Measurements from ENCODE around the gene ABCC5. TPM values are rescaled to one million over a fixed set of nuclear protein-coding genes. Genes with fewer than 3 reads are reported as not detected.

Gene ABCC5
- polyA plus RNA-seq, 1 donor from 2014 or later = 5.6 TPM

- Mint-ChIP-seq H3K36me3 (no peaks in the 10 kb centered on the region), H3K4me3 (no peak overlapping the region), H3K27me3 (no peaks in the 10 kb centered on the region), H3K9me3 (no peaks in the 10 kb centered on the region), H3K4me1 (no peaks in the 10 kb centered on the region), H3K27ac (no peak overlapping the region)
Observed at GRCh38 chr3:183907911-183908331, 109.8 kb downstream of the ABCC5 start.

- Mint-ChIP-seq H3K4me1 (no peaks in the 10 kb centered on the region), H3K4me3 (no peak overlapping the region), H3K27ac (peak overlapping the region in 1 of 3 donors; percentile 41), H3K9me3 (no peaks in the 10 kb centered on the region), H3K27me3 (peaks cover 4% of the 10 kb centered on the region), H3K36me3 (no peaks in the 10 kb centered on the region)
Observed at GRCh38 chr3:183907176-183907575, 110.5 kb downstream of the ABCC5 start.

- peaks cover 2% of the 10 kb centered on the region for H3K36me3 Mint-ChIP-seq
- H3K9me3 Mint-ChIP-seq = no peaks in the 10 kb centered on the region
- peaks cover 4% of the 10 kb centered on the region for H3K27me3 Mint-ChIP-seq
- H3K4me3 Mint-ChIP-seq = no peak overlapping the region
- H3K4me1 Mint-ChIP-seq = no peaks in the 10 kb centered on the region
- H3K27ac Mint-ChIP-seq = no peak overlapping the region
Observed at GRCh38 chr3:183906234-183906921, 111.3 kb downstream of the ABCC5 start.

GRCh38 chr3:183904833-183905780 is 112.6 kb downstream of the ABCC5 start:
- Mint-ChIP-seq H3K4me1 (no peaks in the 10 kb centered on the region), H3K27me3 (peaks cover 8% of the 10 kb centered on the region), H3K27ac (no peak overlapping the region), H3K9me3 (peaks cover 0 to 3% (median 0%) of the 10 kb centered on the region in 3 donors), H3K36me3 (peaks cover 3% of the 10 kb centered on the region), H3K4me3 (no peak overlapping the region)

DNA sequence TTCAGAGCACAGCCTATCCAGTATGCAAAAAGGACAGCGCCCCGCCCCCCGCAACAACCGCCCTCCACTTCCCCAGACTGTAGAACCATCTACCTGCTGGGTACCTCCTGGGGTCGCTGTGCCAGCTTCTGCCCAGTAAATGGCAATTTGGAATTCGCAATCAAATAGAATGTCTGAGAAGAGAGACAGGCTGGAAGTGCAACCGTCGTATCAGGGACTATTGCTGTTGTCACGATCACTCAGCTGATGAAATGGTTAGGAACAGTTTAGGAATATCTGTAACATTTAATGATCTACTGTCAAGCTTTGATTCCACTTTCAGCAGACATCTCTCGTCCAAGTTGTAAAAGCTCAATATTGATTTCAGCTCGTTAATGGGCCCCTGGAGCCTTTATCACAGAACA is 119.7 kb downstream of the ABCC5 start:
- Mint-ChIP-seq H3K27me3 (peaks cover 24% of the 10 kb centered on the region), H3K27ac (no peak overlapping the region), H3K4me1 (peaks cover 0 to 6% (median 4%) of the 10 kb centered on the region in 3 donors), H3K4me3 (no peak overlapping the region), H3K9me3 (peaks cover 0 to 3% (median 0%) of the 10 kb centered on the region in 3 donors), H3K36me3 (peaks cover 3% of the 10 kb centered on the region)

GRCh38 chr3:183897606-183898005 is 120.1 kb downstream of the ABCC5 start:
- H3K4me3 Mint-ChIP-seq = no peak overlapping the region
- H3K27ac Mint-ChIP-seq = no peak overlapping the region
- H3K27me3 Mint-ChIP-seq = peaks cover 24% of the 10 kb centered on the region

DNA sequence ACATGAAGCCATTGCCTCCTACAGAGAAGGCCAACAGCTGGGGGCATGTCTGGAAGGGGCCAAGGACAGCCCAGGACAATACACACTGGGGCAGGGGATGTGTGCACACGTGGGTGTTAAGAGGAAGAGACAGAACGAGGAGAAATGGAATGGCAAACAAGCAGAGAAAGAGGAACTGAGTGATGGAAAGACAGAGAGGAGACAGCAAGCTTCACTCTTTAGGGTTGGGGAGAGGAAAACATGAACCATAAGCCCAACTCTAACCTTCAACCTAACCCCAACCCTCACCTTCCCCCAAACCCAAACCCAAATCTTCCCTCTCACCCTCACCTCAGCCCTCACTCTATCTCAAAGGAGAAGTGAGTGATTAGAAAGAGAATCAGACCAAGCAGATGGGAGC is 121.1 kb downstream of the ABCC5 start:
- H3K9me3 Mint-ChIP-seq = peaks cover 0 to 3% (median 0%) of the 10 kb centered on the region in 3 donors
- H3K27me3 Mint-ChIP-seq = peaks cover 22% of the 10 kb centered on the region
- H3K4me1 Mint-ChIP-seq = peaks cover 0 to 6% (median 4%) of the 10 kb centered on the region in 3 donors
- no peak overlapping the region for H3K4me3 Mint-ChIP-seq
- no peak overlapping the region for H3K27ac Mint-ChIP-seq
- H3K36me3 Mint-ChIP-seq = peaks cover 3% of the 10 kb centered on the region

More at GRCh38 chr3:183897606-183898005, 120.1 kb downstream of the ABCC5 start:
- Mint-ChIP-seq H3K4me1 (peaks cover 0 to 6% (median 4%) of the 10 kb centered on the region in 3 donors), H3K36me3 (peaks cover 3% of the 10 kb centered on the region), H3K9me3 (peaks cover 0 to 3% (median 0%) of the 10 kb centered on the region in 3 donors)

- peaks cover 0 to 3% (median 0%) of the 10 kb centered on the region in 3 donors for H3K9me3 Mint-ChIP-seq
- peaks cover 0 to 6% (median 4%) of the 10 kb centered on the region in 3 donors for H3K4me1 Mint-ChIP-seq
- H3K36me3 Mint-ChIP-seq = no peaks in the 10 kb centered on the region
- H3K4me3 Mint-ChIP-seq = no peak overlapping the region
- H3K27me3 Mint-ChIP-seq = peaks cover 22% of the 10 kb centered on the region
- H3K27ac Mint-ChIP-seq = no peak overlapping the region
Observed at GRCh38 chr3:183896184-183896583, 121.5 kb downstream of the ABCC5 start.

DNA sequence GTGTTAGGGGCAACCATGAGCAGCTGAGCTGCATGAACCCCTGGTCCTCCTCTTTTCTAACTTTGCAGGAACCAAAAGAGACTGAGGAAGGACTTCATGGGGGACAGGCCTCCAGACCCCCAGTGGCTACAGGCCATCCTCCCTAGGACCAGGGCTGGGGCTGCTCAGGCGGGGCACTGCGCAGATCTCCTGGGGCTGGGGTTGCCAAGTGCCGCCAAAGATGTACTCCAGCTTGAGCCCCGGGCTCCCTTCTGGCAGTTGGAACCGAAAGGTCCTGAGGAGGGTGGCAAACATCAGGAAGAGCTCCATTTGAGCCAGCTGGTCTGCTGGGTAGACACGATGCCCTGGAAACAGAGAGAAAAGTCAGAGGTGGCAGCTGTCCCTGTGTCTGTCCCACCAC is 121.9 kb downstream of the ABCC5 start:
- H3K4me1 Mint-ChIP-seq = peaks cover 0 to 6% (median 4%) of the 10 kb centered on the region in 3 donors
- H3K27ac Mint-ChIP-seq = no peak overlapping the region
- H3K9me3 Mint-ChIP-seq = peaks cover 0 to 3% (median 0%) of the 10 kb centered on the region in 3 donors
- H3K27me3 Mint-ChIP-seq = peaks cover 24% of the 10 kb centered on the region
- no peaks in the 10 kb centered on the region for H3K36me3 Mint-ChIP-seq
- no peak overlapping the region for H3K4me3 Mint-ChIP-seq

DNA sequence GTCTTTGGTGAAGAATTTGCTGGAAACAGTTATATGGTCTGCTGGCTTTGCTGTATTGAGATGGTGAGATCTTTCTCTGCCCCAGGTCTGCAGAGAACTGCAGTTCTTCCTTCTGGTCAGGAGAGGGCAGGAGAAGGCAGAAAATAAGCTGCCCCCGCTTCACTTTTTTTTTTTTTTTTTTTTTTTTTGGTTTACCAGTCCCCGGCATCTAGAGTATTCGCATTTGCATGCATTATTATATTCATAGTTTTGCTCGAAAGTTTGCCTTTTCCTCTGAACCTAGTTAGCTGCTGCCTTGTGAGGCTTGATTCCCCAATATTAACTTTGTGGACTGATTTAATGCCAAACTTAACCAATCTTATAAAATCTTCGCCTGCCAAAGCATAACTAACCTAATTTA is 122.4 kb downstream of the ABCC5 start:
- Mint-ChIP-seq H3K4me3 (peak overlapping the region in 1 of 4 donors; percentile 0), H3K4me1 (peaks cover 0 to 6% (median 4%) of the 10 kb centered on the region in 3 donors), H3K9me3 (peaks cover 0 to 2% (median 0%) of the 10 kb centered on the region in 3 donors), H3K27me3 (peaks cover 22% of the 10 kb centered on the region), H3K27ac (no peak overlapping the region), H3K36me3 (no peaks in the 10 kb centered on the region)

DNA sequence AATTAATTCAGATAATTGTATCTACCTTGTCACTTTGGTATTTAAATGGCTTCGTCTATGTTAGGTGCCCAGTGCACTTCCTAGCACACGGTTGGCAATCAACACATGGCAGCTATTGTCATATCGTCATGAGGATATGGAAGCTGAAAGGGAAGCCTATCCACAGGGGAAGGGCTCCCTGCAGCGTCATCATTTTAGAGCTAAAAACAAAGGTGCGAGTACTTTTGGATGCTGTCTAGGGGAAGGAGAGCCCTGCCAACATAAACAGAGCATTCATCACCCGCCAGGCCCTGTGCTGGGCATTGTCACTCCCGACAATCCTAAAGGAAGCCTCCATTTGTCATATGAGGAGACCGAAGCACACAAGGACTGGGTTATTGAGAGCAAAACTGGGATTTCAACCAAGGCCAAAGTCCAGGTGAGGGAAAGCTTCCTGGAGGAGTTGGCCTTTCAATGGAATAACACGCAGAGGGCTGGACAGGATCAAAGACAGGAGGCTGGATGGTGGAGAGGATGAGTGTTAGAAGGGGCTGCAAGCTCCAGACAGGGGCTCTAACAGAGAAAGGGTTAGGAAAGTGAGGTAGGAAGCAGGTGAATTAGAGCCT is 125.0 kb downstream of the ABCC5 start:
- Mint-ChIP-seq H3K27ac (no peak overlapping the region), H3K27me3 (peaks cover 15% of the 10 kb centered on the region), H3K4me3 (no peak overlapping the region), H3K9me3 (no peaks in the 10 kb centered on the region), H3K36me3 (peaks cover 3% of the 10 kb centered on the region), H3K4me1 (peaks cover 0 to 6% (median 5%) of the 10 kb centered on the region in 3 donors)

DNA sequence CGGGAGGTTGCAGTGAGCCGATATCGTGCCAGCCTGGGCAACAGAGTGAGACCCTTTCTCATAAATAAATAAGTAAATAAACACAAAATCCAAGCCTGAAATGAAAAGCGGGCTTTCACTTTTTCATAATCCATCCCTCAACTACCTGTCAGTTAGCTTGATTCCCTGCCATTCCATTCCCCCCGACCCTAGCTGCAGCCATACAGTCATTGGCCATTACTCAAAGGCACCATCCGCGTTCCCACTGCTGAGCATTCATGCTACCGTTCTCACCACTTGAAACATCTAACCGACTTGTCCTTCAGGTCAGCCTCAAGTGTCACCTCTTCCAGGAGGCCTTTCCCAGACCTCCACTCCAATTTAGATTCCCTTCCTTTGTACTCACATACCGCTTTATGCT is 131.9 kb downstream of the ABCC5 start:
- peaks cover 6% of the 10 kb centered on the region for H3K27me3 Mint-ChIP-seq
- H3K27ac Mint-ChIP-seq = peak overlapping the region in 1 of 3 donors; percentile 50
- H3K4me3 Mint-ChIP-seq = peak overlapping the region; percentile 44 to 95 (median 74)

GRCh38 chr3:183884427-183885296 is 133.0 kb downstream of the ABCC5 start, which contains the start of gene PARL:
Gene PARL (minus strand): TSS chr3:183884880. CDS start chr3:183884846, 34 bp downstream.
- peak within 1 kb of the TSS; percentile 80 to 96 (median 95) for H3K4me3 Mint-ChIP-seq
- no peaks in the 10 kb centered on the region for H3K9me3 Mint-ChIP-seq
- H3K36me3 Mint-ChIP-seq = peaks cover 3% of the 10 kb centered on the region
- peaks cover 22 to 30% (median 28%) of the 10 kb centered on the region in 3 donors for H3K4me1 Mint-ChIP-seq
- H3K27ac Mint-ChIP-seq = peak within 1 kb of the TSS; percentile 4 to 93 (median 91)
- peaks cover 6% of the 10 kb centered on the region for H3K27me3 Mint-ChIP-seq

More for the DNA sequence above, 131.9 kb downstream of the ABCC5 start:
- H3K36me3 Mint-ChIP-seq = peaks cover 3% of the 10 kb centered on the region
- no peaks in the 10 kb centered on the region for H3K9me3 Mint-ChIP-seq
- peaks cover 22 to 27% (median 26%) of the 10 kb centered on the region in 3 donors for H3K4me1 Mint-ChIP-seq

DNA sequence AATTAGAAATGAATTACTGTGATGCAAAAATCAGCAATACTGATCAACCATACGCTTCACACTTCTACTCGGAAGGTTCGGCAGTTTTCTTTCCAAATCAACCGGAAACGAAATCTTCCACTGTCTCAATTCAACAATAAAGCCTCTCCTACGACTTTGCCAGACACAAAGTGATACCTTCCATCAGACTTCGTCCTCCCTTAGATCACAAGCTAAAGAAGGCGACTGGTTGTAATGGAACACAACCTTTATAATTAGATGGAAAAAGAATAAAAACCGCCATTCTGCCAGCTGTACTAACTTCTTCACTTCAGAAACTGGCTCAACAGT is 133.6 kb downstream of the ABCC5 start:
- Mint-ChIP-seq H3K4me1 (peaks cover 24 to 32% (median 30%) of the 10 kb centered on the region in 3 donors), H3K36me3 (peaks cover 3% of the 10 kb centered on the region), H3K9me3 (no peaks in the 10 kb centered on the region), H3K27me3 (peaks cover 6% of the 10 kb centered on the region), H3K27ac (peak overlapping the region; percentile 4 to 93 (median 91)), H3K4me3 (peak overlapping the region; percentile 80 to 96 (median 95))
